Measurements from ENCODE around the gene MBNL3.

DNA sequence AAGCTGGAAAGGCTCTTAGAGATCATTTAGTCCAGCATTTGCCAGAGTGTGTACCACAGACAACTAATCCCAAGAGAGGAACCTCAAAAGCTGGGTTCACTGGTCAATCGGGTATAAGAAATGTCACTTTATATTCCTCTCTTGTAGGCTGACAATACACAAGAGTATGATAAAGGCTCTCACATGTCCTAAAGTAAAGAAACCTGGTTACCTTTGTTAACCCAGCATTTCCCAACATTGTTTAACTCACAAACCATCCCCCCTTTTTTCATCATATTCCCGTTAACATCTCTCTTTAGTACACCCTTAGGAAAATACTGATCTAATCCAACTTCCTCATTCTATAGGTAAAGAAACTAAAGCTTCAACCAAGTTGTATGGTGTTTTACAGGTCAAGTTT lies 74.4 kb downstream of the MBNL3 start:
- TF ChIP-seq PCBP2 (IDR thresholded peaks at IDR 0.05; ENCODE audit: low read depth, low read length, poor library complexity, severe bottlenecking) = no peak
- TF ChIP-seq CTCF (IDR thresholded peaks at IDR 0.05 in 2 of 3, conservative IDR thresholded peaks at IDR 0.05 in 1 of 3; ENCODE audit: insufficient read depth in 2 of 3, low read depth in 1 of 3, low read length in 3 of 3) = no peak
- TF ChIP-seq ZNF274 (IDR thresholded peaks at IDR 0.05; ENCODE audit: borderline replicate concordance, low read depth, low read length) = no peak
